ENCODE measurements around the gene PRKD3.

Gene PRKD3

GRCh38 chr2:37350034-37350433 is 25.4 kb upstream of the PRKD3 start:
- TF ChIP-seq YY1 (IDR thresholded peaks at IDR 0.05; ENCODE audit: low read depth) (no peak), NFIC (IDR thresholded peaks at IDR 0.05) (peak; percentile 54; the same call in 1 of the 2 replicates)

GRCh38 chr2:37349231-37349860 is 24.7 kb upstream of the PRKD3 start:
- TF ChIP-seq USF1 (IDR thresholded peaks at IDR 0.05): no peak
- TF ChIP-seq EGR1 (IDR thresholded peaks at IDR 0.05): no peak
- no peak for TF ChIP-seq YY1 (IDR thresholded peaks at IDR 0.05; ENCODE audit: low read depth)
- TF ChIP-seq TCF12 (IDR thresholded peaks at IDR 0.05; ENCODE audit: low read depth): no peak
- TF ChIP-seq CREB1 (IDR thresholded peaks at IDR 0.05; ENCODE audit: low read depth): no peak
- TF ChIP-seq ZBTB7A (IDR thresholded peaks at IDR 0.05; ENCODE audit: low read depth): no peak
- TF ChIP-seq RAD21 (IDR thresholded peaks at IDR 0.05; ENCODE audit: low read depth): no peak
- TF ChIP-seq TAF1 (IDR thresholded peaks at IDR 0.05; ENCODE audit: low read depth): no peak
- no peak for TF ChIP-seq MAX (IDR thresholded peaks at IDR 0.05)
- TF ChIP-seq TEAD4 (IDR thresholded peaks at IDR 0.05): no peak
- TF ChIP-seq NFIC (IDR thresholded peaks at IDR 0.05): no peak
- no peak for TF ChIP-seq EP300 (IDR thresholded peaks at IDR 0.05; ENCODE audit: borderline replicate concordance)
- no peak for TF ChIP-seq REST (IDR thresholded peaks at IDR 0.05; ENCODE audit: low read depth)
- TF ChIP-seq FOXM1 (IDR thresholded peaks at IDR 0.05; ENCODE audit: borderline replicate concordance, low read depth): no peak
- no peak for TF ChIP-seq CEBPB (IDR thresholded peaks at IDR 0.05)

GRCh38 chr2:37348155-37348554 is 23.5 kb upstream of the PRKD3 start:
- TF ChIP-seq TCF12 (IDR thresholded peaks at IDR 0.05; ENCODE audit: low read depth): no peak
- no peak for TF ChIP-seq RAD21 (IDR thresholded peaks at IDR 0.05; ENCODE audit: low read depth)
- TF ChIP-seq REST (IDR thresholded peaks at IDR 0.05; ENCODE audit: low read depth): no peak
- TF ChIP-seq TAF1 (IDR thresholded peaks at IDR 0.05; ENCODE audit: low read depth): no peak
- no peak for TF ChIP-seq EP300 (IDR thresholded peaks at IDR 0.05; ENCODE audit: borderline replicate concordance)
- no peak for TF ChIP-seq USF1 (IDR thresholded peaks at IDR 0.05)
- no peak for TF ChIP-seq ZBTB7A (IDR thresholded peaks at IDR 0.05; ENCODE audit: low read depth)

GRCh38 chr2:37344453-37345361 is 20.1 kb upstream of the PRKD3 start, which contains the start of gene QPCT:
QPCT (plus strand) TSS chr2:37344630; CDS start chr2:37344732, 102 bp downstream.
- TF ChIP-seq CEBPB (IDR thresholded peaks at IDR 0.05) (no peak), CREB1 (IDR thresholded peaks at IDR 0.05; ENCODE audit: low read depth) (no peak), NFIC (IDR thresholded peaks at IDR 0.05) (no peak), ZBTB7A (IDR thresholded peaks at IDR 0.05; ENCODE audit: low read depth) (peak; percentile 12; the same call in 1 of the 2 replicates), YY1 (IDR thresholded peaks at IDR 0.05; ENCODE audit: low read depth) (no peak)

- TF ChIP-seq ZBTB7A (IDR thresholded peaks at IDR 0.05; ENCODE audit: low read depth) (no peak; the same call in 1 of the 2 replicates), REST (IDR thresholded peaks at IDR 0.05; ENCODE audit: low read depth) (no peak), USF1 (IDR thresholded peaks at IDR 0.05) (no peak), CEBPB (IDR thresholded peaks at IDR 0.05) (no peak), EP300 (IDR thresholded peaks at IDR 0.05; ENCODE audit: borderline replicate concordance) (no peak), EGR1 (IDR thresholded peaks at IDR 0.05) (no peak), CREB1 (IDR thresholded peaks at IDR 0.05; ENCODE audit: low read depth) (no peak), FOXM1 (IDR thresholded peaks at IDR 0.05; ENCODE audit: borderline replicate concordance, low read depth) (no peak), TAF1 (IDR thresholded peaks at IDR 0.05; ENCODE audit: low read depth) (no peak), TCF12 (IDR thresholded peaks at IDR 0.05; ENCODE audit: low read depth) (no peak), TEAD4 (IDR thresholded peaks at IDR 0.05) (no peak), MAX (IDR thresholded peaks at IDR 0.05) (no peak)
Measured at GRCh38 chr2:37343537-37344434, 19.2 kb upstream of the PRKD3 start.

Data from Ishikawa (cell line).